Nephron (organoid): ENCODE results near the gene ARL15.

Source experiments
- H3K27ac Mint-ChIP-seq, 3 experiments: 2 replicates each; pipeline ENCODE4 v1.8.0; 2020; ENCODE audit warnings: mixed read lengths in 3 of 3, mild to moderate bottlenecking in 2 of 3, moderate library complexity in 1 of 3
- H3K27me3 Mint-ChIP-seq: 2 replicates; pipeline ENCODE4 v1.8.0; 2021; ENCODE audit warnings: low read depth, mild to moderate bottlenecking, moderate library complexity, mixed read lengths
- H3K36me3 Mint-ChIP-seq: 2 replicates; pipeline ENCODE4 v1.8.0; 2020; ENCODE audit warnings: low read depth, mixed read lengths
- H3K4me1 Mint-ChIP-seq: 2 replicates; pipeline ENCODE4 v1.8.0; 2020; ENCODE audit warnings: mixed read lengths
- H3K4me3 Mint-ChIP-seq, 3 experiments: 2 replicates each; pipeline ENCODE4 v1.8.0; 2020; ENCODE audit warnings: mild to moderate bottlenecking in 3 of 3, mixed read lengths in 3 of 3, moderate library complexity in 2 of 3
- H3K9me3 Mint-ChIP-seq: 2 replicates; pipeline ENCODE4 v1.8.0; 2020; ENCODE audit warnings: mixed read lengths
- CTCF ChIP-seq, 3 experiments: fragments of 200-600 bp; sonication (generic); IDR thresholded peaks; one replicate each; pipeline ENCODE4 v1.5.0; 2021; ENCODE audit warnings: antibody characterized with exemption in 3 of 3; ENCODE audit not compliant: unreplicated experiment in 3 of 3

Gene ARL15

GRCh38 chr5:54178991-54179390 lies 131.4 kb downstream of the ARL15 start:
- Mint-ChIP-seq H3K4me1 (peaks cover 46% of the 10 kb centered on the region), H3K9me3 (peaks cover 8% of the 10 kb centered on the region), H3K36me3 (peaks cover 5% of the 10 kb centered on the region), H3K27ac (peak overlapping the region in 2 of 3 experiments; percentile 5 to 55), H3K27me3 (no peaks in the 10 kb centered on the region), H3K4me3 (no peak overlapping the region)
- no peak for TF ChIP-seq CTCF (IDR thresholded peaks at IDR 0.05; ENCODE audit: unreplicated experiment in 3 of 3)

DNA sequence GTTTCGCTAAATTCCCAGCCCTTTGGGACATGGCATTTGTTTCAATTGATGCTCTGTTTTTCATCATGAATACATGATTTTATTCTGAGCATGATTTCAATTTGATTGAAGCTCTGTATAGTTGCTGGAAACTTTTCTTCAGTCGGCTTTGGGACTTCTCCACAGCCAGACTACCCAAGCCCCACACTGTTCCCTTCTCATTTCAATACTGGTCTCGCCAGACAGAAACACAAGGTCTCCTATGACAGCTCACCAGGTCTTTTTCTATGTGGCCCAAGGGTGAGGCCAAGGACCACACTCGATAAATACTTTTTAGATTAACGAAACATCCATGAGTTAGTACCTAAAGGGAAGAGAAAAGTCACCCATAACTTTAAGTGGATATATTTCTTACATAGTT lies 132.2 kb downstream of the ARL15 start:
- Mint-ChIP-seq H3K36me3 (peaks cover 5% of the 10 kb centered on the region), H3K9me3 (peaks cover 11% of the 10 kb centered on the region), H3K27me3 (no peaks in the 10 kb centered on the region), H3K4me3 (no peak overlapping the region), H3K27ac (peak overlapping the region in 1 of 3 experiments; percentile 55), H3K4me1 (peaks cover 46% of the 10 kb centered on the region)
- TF ChIP-seq CTCF (IDR thresholded peaks at IDR 0.05; ENCODE audit: unreplicated experiment in 3 of 3) = no peak

GRCh38 chr5:54177058-54177457 lies 133.3 kb downstream of the ARL15 start:
- no peak for TF ChIP-seq CTCF (IDR thresholded peaks at IDR 0.05; ENCODE audit: unreplicated experiment in 3 of 3)
- peaks cover 46% of the 10 kb centered on the region for H3K4me1 Mint-ChIP-seq
- H3K4me3 Mint-ChIP-seq = no peak overlapping the region
- H3K27ac Mint-ChIP-seq = peak overlapping the region; percentile 7 to 39 (median 31)
- peaks cover 11% of the 10 kb centered on the region for H3K9me3 Mint-ChIP-seq
- no peaks in the 10 kb centered on the region for H3K27me3 Mint-ChIP-seq
- peaks cover 5% of the 10 kb centered on the region for H3K36me3 Mint-ChIP-seq

DNA sequence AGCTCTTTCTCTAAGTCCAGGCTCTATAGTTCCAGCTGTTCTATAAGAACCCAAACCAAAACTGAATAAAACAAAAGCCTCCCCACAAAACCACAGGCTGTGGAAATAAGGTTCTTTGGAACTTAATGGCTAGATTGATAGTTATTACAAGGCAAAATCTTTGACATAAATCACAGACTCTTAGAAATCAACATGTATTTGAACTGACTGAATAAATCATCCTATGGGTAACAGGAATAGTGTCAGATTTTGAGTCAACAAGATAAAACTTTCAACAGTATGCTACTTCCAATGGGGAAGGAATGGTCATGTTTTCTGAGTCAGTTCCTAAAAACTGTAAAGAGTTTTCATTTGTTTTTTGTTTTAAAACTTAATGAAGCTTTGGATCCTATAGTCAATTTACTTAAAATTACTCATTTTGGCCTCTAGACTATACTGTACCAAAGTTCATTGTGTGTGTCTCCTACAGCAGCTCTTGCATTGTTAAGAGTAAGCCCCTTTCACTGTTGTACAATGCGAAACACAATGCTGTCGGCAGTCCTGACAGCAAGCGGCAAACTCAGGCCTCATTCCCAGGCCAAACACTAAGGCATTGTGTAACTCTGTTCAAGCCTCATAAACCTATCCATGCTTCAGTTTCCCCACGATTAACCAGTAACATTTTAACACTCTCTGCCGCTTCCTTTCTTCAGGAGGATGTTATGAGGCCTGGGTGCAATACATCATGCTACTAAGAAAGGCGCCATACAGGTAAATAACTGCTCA lies 134.1 kb downstream of the ARL15 start:
- no peak for TF ChIP-seq CTCF (IDR thresholded peaks at IDR 0.05; ENCODE audit: unreplicated experiment in 3 of 3)
- Mint-ChIP-seq H3K27me3 (no peaks in the 10 kb centered on the region), H3K36me3 (peaks cover under 1% of the 10 kb centered on the region), H3K4me3 (no peak overlapping the region), H3K4me1 (peaks cover 46% of the 10 kb centered on the region), H3K27ac (peak overlapping the region; percentile 31 to 66 (median 39)), H3K9me3 (peaks cover 9% of the 10 kb centered on the region)

- Mint-ChIP-seq H3K4me3 (no peak overlapping the region), H3K9me3 (peaks cover 3% of the 10 kb centered on the region), H3K4me1 (peaks cover 25% of the 10 kb centered on the region), H3K27me3 (no peaks in the 10 kb centered on the region), H3K27ac (no peak overlapping the region), H3K36me3 (peaks cover 10% of the 10 kb centered on the region)
- no peak for TF ChIP-seq CTCF (IDR thresholded peaks at IDR 0.05; ENCODE audit: unreplicated experiment in 3 of 3)
Observed at GRCh38 chr5:54173251-54173650, 137.1 kb downstream of the ARL15 start.
